ENCODE measurements around the gene LRRC14B.

DNA sequence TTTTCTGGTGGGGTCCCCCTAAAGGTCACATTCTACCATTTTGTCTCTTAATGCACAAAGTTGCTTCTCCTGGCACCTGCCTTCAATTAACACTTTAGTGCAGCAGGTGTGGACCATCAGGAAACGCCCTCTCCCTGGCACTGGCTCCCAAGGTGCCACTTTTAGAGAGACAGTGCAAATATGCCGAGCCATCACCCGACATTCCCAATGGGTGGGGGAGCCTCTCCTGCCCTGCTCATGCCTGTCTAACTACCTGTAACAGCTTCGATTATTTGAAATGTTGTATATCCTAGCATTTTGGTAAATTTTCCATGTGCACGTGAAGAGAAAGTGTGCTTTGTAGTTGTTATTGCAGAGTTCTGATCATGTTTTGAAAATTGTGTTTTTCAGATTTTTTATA, 13.2 kb upstream of the LRRC14B start:
- no peak for TF ChIP-seq EZH2 (IDR thresholded peaks at IDR 0.05; ENCODE audit: low read length, missing control alignments)
- TF ChIP-seq, protein P1, sequence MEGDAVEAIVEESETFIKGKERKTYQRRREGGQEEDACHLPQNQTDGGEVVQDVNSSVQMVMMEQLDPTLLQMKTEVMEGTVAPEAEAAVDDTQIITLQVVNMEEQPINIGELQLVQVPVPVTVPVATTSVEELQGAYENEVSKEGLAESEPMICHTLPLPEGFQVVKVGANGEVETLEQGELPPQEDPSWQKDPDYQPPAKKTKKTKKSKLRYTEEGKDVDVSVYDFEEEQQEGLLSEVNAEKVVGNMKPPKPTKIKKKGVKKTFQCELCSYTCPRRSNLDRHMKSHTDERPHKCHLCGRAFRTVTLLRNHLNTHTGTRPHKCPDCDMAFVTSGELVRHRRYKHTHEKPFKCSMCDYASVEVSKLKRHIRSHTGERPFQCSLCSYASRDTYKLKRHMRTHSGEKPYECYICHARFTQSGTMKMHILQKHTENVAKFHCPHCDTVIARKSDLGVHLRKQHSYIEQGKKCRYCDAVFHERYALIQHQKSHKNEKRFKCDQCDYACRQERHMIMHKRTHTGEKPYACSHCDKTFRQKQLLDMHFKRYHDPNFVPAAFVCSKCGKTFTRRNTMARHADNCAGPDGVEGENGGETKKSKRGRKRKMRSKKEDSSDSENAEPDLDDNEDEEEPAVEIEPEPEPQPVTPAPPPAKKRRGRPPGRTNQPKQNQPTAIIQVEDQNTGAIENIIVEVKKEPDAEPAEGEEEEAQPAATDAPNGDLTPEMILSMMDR (conservative IDR thresholded peaks at IDR 0.05 in 1 of 2, IDR thresholded peaks at IDR 0.05 in 1 of 2; ENCODE audit: low read depth in 1 of 2, low read length in 2 of 2) = no peak
